Sigmoid colon (tissue), 7 donors: ENCODE results near the gene UST. TPM values are rescaled to one million over a fixed set of nuclear protein-coding genes. Genes with fewer than 3 reads are reported as not detected.

Source experiments
- DNase-seq: peaks from one replicate; pipeline ENCODE4 v3.0.0-alpha.2; 2019
- H3K27ac ChIP-seq, 4 donors: fragments of 200-600 bp; sonication (generic); one replicate each; pipeline ENCODE4 v1.5.1; 2016 to 2019; ENCODE audit warnings: mild to moderate bottlenecking in 1 of 4
- H3K27me3 ChIP-seq, 3 donors: fragments of 200-600 bp; sonication (generic); one replicate each; pipeline ENCODE4 v1.5.1; 2019; ENCODE audit warnings: mild to moderate bottlenecking in 1 of 3
- H3K36me3 ChIP-seq, 4 donors: fragments of 200-600 bp; sonication (generic); one replicate each; pipeline ENCODE4 v1.5.1; 2016 to 2019
- H3K4me1 ChIP-seq, 4 donors: fragments of 200-600 bp; sonication (generic); one replicate each; pipeline ENCODE4 v1.5.1; 2017 to 2019
- H3K4me3 ChIP-seq, 4 donors: fragments of 200-600 bp; sonication (generic); one replicate each; pipeline ENCODE4 v1.5.1; 2017 to 2019; ENCODE audit warnings: mild to moderate bottlenecking in 2 of 4, moderate library complexity in 1 of 4
- H3K9me3 ChIP-seq, 4 donors: fragments of 200-600 bp in 3 of 4; sonication (generic) in 3 of 4; one replicate each; pipeline versions ENCODE4 v1.5.1 to v1.6.1; 2013 to 2019
- EP300 ChIP-seq, 4 donors: sonication (generic); formaldehyde crosslinking; IDR thresholded peaks; one replicate each; pipeline ENCODE4 v1.6.1; 2017; ENCODE audit warnings: antibody characterized with exemption in 4 of 4
- POLR2A ChIP-seq, 2 donors: fragments of 450-650 bp; IDR thresholded peaks; one replicate each; pipeline ENCODE4 v1.6.1; 2016; ENCODE audit warnings: antibody characterized with exemption in 2 of 2, mild to moderate bottlenecking in 2 of 2, moderate library complexity in 2 of 2
- POLR2AphosphoS5 ChIP-seq, 4 donors: sonication (generic); formaldehyde crosslinking; IDR thresholded peaks; one replicate each; pipeline ENCODE4 v1.6.1; 2017; ENCODE audit warnings: antibody characterized with exemption in 4 of 4
- WGBS, 2 donors: extraction: QIAGEN DNeasy Blood & Tissue Kit; methylation state at CpG; one replicate each; pipeline ENCODE4 v1.1.7; 2013; 5-methylcytosine and 5-hydroxymethylcytosine counted together
- intact Hi-C: fragments of 100-400 bp; cut with DNase I; formaldehyde crosslinking; loops from one replicate; pipeline ENCODE4 v1.15.1; 2023
- polyA plus RNA-seq, 3 donors: library from polyadenylated mRNA; stranded (reverse); fragments of 200-250 nt; gene quantifications; one replicate each; pipeline ENCODE4 v1.2.3, GENCODE V29; 2013
- total RNA-seq, 4 donors: library from RNA; depleted of rRNA; stranded (reverse); fragments of >200 nt; gene quantifications; one replicate each; pipeline ENCODE4 v1.1.0, GENCODE V29; 2016
- TF ChIP-seq, protein P1 (sequence below), 4 experiments: fragments of 450-650 bp in 3 of 4; fragments of 200-600 bp in 1 of 4; IDR thresholded peaks; one replicate each; pipeline ENCODE4 v1.5.1; 2016 to 2019; ENCODE audit warnings: antibody characterized with exemption in 4 of 4, mild to moderate bottlenecking in 3 of 4, moderate library complexity in 2 of 4
- donor health status: healthy with polysubstance abuse.
- donor health status: Bipolar disorder and iron deficiency.
- donor health status: healthy.

UST gene
- total and polyA plus RNA-seq, 7 donors = 0.46 to 35.2 (median 21.8) TPM

DNA sequence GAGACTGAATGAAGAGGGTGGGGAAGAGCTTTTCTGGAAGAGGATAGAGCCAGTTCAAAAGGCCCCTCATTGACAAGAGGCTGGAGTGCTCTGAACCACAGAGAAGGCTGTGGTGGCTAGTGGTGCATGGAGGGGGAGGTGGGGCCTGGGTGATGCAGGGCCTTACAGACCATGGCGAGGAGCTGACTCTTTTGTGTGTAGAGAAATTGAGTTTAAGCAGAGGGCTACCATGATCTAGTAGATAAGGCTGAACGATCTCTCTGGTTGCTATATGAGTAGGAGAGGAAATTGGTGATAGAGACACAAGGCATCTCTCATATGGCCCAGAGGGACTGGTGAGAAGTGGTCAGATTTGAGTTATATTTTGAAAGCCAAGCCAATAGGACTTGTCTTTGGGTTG lies 137.6 kb downstream of the UST start:
- Histone ChIP-seq H3K27ac (peak overlapping the region; percentile 23 to 74 (median 51)), H3K9me3 (no peaks in the 10 kb centered on the region), H3K27me3 (no peaks in the 10 kb centered on the region), H3K4me1 (peaks cover 0 to 53% (median 42%) of the 10 kb centered on the region in 4 donors), H3K36me3 (no peaks in the 10 kb centered on the region), H3K4me3 (no peak overlapping the region)
- DNase-seq = no peak
- 74 to 84% methylated on average over 2 of the region's 2 CpGs for WGBS, 2 donors
- TF ChIP-seq POLR2AphosphoS5 (IDR thresholded peaks at IDR 0.05) = no peak
- TF ChIP-seq, protein P1, sequence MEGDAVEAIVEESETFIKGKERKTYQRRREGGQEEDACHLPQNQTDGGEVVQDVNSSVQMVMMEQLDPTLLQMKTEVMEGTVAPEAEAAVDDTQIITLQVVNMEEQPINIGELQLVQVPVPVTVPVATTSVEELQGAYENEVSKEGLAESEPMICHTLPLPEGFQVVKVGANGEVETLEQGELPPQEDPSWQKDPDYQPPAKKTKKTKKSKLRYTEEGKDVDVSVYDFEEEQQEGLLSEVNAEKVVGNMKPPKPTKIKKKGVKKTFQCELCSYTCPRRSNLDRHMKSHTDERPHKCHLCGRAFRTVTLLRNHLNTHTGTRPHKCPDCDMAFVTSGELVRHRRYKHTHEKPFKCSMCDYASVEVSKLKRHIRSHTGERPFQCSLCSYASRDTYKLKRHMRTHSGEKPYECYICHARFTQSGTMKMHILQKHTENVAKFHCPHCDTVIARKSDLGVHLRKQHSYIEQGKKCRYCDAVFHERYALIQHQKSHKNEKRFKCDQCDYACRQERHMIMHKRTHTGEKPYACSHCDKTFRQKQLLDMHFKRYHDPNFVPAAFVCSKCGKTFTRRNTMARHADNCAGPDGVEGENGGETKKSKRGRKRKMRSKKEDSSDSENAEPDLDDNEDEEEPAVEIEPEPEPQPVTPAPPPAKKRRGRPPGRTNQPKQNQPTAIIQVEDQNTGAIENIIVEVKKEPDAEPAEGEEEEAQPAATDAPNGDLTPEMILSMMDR (IDR thresholded peaks at IDR 0.05) = no peak
- no peak for TF ChIP-seq POLR2A (IDR thresholded peaks at IDR 0.05)
- no peak for TF ChIP-seq EP300 (IDR thresholded peaks at IDR 0.05)
- intact Hi-C loops = no loop called here

DNA sequence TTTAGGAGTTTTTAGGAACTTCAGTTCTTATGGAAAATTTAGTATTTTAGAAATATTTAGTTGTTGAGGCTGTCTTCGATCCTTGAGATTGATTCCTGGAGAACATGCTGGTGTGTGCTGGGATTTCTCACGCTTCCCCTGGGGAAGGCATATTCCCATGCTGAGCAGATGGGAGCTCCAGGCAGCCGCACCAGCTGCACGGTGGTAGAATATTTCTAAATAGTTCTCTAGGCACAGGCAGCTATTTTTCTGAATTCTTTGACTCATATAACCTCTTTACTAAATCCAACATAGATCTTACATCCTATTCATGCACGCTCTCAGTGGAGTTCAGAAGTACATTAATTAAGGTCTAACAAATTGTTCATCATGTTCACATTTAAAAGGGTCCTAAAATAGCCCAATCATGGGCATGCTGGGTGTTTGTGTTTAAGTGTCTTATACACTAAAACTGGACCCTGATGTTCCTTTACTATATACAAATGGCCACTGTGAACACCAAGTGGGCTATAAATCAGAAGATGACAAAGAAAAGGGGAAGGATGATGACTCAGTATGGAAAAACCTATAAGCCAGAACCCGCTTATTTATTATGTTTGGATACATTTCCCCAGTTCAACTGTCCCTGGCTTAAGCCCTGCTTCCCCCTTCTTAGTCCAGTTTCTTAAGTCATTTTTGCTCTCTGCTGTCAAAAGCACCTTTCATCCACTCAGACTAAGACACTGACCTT lies 138.5 kb downstream of the UST start:
- intact Hi-C loops = loop anchor here (5.0 kb wide), 1 partner anchor 133 kb away; no protein-coding TSS in a partner anchor
- H3K27me3 ChIP-seq = no peaks in the 10 kb centered on the region
- peaks cover 0 to 60% (median 46%) of the 10 kb centered on the region in 4 donors for H3K4me1 ChIP-seq
- DNase-seq = no peak
- H3K36me3 ChIP-seq = no peaks in the 10 kb centered on the region
- WGBS, 2 donors = 81 to 85% methylated on average over 6 of the region's 6 CpGs
- H3K9me3 ChIP-seq = no peaks in the 10 kb centered on the region
- TF ChIP-seq POLR2AphosphoS5 (IDR thresholded peaks at IDR 0.05) = peak in 3 of 4 donors; percentile 29 to 63 (median 51)
- TF ChIP-seq EP300 (IDR thresholded peaks at IDR 0.05) = peak in 1 of 4 donors; percentile 35
- TF ChIP-seq, protein P1 (IDR thresholded peaks at IDR 0.05) = no peak
- no peak for TF ChIP-seq POLR2A (IDR thresholded peaks at IDR 0.05)
- H3K4me3 ChIP-seq = no peak overlapping the region
- peak overlapping the region; percentile 23 to 74 (median 51) for H3K27ac ChIP-seq

DNA sequence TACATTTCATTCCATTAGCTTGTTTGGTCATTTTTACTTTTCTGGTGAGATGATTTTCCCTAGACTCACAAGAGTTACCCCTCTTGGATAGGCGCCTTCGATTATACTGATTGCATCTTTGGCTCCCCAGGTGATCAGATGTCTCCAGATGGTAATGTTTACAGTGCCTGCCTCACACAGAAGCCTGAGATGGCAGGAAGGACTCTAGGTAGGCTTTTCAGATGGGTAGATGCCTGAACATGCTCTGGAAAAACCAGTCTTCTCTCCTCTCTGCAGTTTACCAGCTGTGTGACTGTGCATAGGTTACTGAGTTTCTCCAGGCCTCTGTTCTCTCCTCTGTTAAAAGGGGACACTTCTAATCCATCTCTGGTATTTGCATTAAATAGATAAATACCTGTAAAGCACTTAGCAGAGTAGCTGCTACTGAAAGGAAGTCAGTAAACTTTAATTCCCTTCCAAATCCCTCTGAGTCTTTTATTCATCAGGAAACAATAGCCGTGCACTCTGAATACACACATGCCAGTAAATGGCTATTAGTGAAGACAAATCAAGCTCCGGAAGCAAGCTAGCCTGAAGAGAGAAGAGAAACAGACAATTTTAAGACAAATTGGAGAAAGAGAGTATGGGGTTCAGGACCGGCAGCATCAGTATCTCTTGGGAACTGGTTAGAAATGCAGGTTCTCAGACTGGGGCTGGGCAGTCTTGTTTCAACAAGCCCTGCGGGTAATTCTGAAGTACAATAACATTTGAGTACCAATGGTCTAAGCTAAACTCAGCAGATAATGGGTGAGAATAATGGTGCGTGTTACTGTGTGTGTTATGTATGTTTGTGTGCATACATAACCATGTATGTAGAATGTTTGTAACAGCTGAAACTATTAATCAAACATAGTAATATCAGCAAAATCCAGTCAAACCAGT lies 139.4 kb downstream of the UST start:
- Histone ChIP-seq H3K27me3 (no peaks in the 10 kb centered on the region), H3K4me1 (peaks cover 0 to 60% (median 46%) of the 10 kb centered on the region in 4 donors), H3K9me3 (no peaks in the 10 kb centered on the region), H3K27ac (peak overlapping the region; percentile 23 to 74 (median 51)), H3K4me3 (no peak overlapping the region), H3K36me3 (no peaks in the 10 kb centered on the region)
- TF ChIP-seq POLR2A (IDR thresholded peaks at IDR 0.05) (no peak), EP300 (IDR thresholded peaks at IDR 0.05) (no peak), POLR2AphosphoS5 (IDR thresholded peaks at IDR 0.05) (no peak)
- TF ChIP-seq, protein P1 (IDR thresholded peaks at IDR 0.05) = no peak
- DNase-seq = no peak
- WGBS, 2 donors = 92% methylated on average over 7 of the region's 7 CpGs
- intact Hi-C loops = loop anchor here (5.0 kb wide), 1 partner anchor 134 kb away; no protein-coding TSS in a partner anchor

DNA sequence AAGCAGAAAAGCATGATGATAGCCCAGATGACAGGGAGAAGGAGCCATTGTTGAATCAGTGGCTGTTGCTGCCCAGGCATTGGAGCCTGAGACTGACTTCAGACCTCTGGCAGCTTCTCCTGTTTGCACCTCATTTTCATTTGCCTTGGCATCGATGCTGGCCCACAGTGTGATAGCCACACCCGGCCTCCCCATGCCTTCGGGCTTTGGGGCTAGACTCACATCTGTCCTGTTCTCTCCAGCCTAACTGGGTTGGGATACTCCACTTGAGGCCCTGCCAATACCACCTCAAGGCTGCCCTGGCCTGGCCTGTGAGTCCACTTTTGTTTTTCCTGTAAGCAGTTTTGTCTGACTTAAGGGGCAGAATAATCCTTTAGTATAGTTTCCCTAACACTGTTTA lies 140.4 kb downstream of the UST start:
- 53 to 82% methylated on average over 3 of the region's 3 CpGs for WGBS, 2 donors
- DNase-seq = no peak
- Histone ChIP-seq H3K27me3 (no peaks in the 10 kb centered on the region), H3K4me1 (peaks cover 0 to 60% (median 46%) of the 10 kb centered on the region in 4 donors), H3K9me3 (no peaks in the 10 kb centered on the region), H3K27ac (peak overlapping the region in 2 of 4 donors; percentile 67 to 74), H3K4me3 (no peak overlapping the region), H3K36me3 (no peaks in the 10 kb centered on the region)
- intact Hi-C loops = loop anchor here (5.0 kb wide), 1 partner anchor 135 kb away; no protein-coding TSS in a partner anchor
- TF ChIP-seq, protein P1 (IDR thresholded peaks at IDR 0.05) = no peak
